ENCODE data around the gene MYCN.

The MYCN gene

DNA sequence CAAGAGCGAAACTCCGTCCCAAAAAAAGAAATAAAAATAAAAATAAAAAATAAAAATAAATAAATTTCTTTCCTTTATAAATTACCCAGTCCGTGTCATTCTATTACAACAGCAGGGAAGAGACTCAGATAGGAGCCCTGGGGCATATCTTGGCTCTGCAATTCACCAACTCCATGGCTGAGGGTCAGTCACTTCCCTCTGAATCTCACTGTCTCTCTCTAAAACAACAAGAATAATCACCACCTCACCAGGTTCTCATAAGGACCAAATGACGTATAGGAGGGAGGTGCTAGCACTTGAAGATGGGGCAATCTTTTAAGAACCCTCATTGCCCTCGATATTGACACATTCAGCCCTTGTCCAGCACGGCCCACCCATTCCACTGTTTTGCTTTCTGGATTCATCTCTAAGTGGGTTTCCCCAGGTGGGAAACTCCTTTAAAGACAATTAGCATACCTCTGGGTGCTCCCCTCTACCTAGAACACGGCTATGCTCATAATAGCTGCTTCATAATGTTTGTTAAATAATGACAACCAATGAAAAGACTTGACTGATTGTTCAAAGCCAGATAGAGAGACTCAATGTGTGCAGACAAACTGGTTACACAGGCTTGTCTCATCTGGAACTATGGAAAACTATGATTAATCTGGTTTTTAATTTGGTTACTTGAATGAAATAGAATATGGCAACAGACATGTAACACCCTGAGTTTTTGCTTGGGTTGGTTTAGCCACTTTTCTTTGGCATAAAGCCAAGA lies 15.1 kb downstream of the MYCN start:
- Histone ChIP-seq H3K79me1 (replicated peaks; ENCODE audit: low read length, poor library complexity, severe bottlenecking) (no peaks in the 10 kb centered on the region), H2BK12ac (ENCODE audit: low read length in 2 of 2) (no peak overlapping the region), H2BK15ac (ENCODE audit: low read depth, poor library complexity, severe bottlenecking) (no peak overlapping the region), H3K27me3 (ENCODE audit: control insufficient read depth in 1 of 2, insufficient read depth in 1 of 2, low read length in 2 of 2) (no peaks in the 10 kb centered on the region), H2AK5ac (ENCODE audit: low read length, severe bottlenecking) (no peak overlapping the region), H3K4me2 (ENCODE audit: low read length, poor library complexity, severe bottlenecking) (no peak overlapping the region), H3K4ac (ENCODE audit: low read depth in 1 of 2, low read length in 2 of 2) (no peak overlapping the region), H4K91ac (ENCODE audit: low read length) (no peak overlapping the region), H3K4me3 (ENCODE audit: insufficient read depth in 1 of 2, low read depth in 1 of 2, low read length in 2 of 2) (no peak overlapping the region), H2AFZ (ENCODE audit: low read depth, low read length) (no peak overlapping the region), H4K8ac (ENCODE audit: low read length) (no peak overlapping the region), H3K18ac (ENCODE audit: low read depth in 1 of 2, low read length in 2 of 2) (no peak overlapping the region), H3K27ac (ENCODE audit: low read length, poor library complexity, severe bottlenecking) (no peak overlapping the region), H2BK120ac (ENCODE audit: low read depth, low read length) (no peak overlapping the region), H3K36me3 (ENCODE audit: control insufficient read depth in 1 of 2, insufficient read depth in 2 of 2, low read depth in 1 of 2, low read length in 2 of 2) (no peaks in the 10 kb centered on the region), H2BK5ac (ENCODE audit: low read depth, low read length, poor library complexity, severe bottlenecking) (no peak overlapping the region), H3K23ac (ENCODE audit: low read length in 2 of 2) (no peak overlapping the region), H3K9ac (ENCODE audit: low read length) (no peak overlapping the region), H3K4me1 (ENCODE audit: control insufficient read depth, insufficient read depth, low read depth, low read length) (no peaks in the 10 kb centered on the region), H3K9me3 (ENCODE audit: control insufficient read depth, low read length) (no peaks in the 10 kb centered on the region), H3K14ac (ENCODE audit: low read length in 2 of 2) (no peak overlapping the region)
- no peak for DNase-seq
- WGBS: 79% methylated on average over 5 of the region's 7 CpGs

DNA sequence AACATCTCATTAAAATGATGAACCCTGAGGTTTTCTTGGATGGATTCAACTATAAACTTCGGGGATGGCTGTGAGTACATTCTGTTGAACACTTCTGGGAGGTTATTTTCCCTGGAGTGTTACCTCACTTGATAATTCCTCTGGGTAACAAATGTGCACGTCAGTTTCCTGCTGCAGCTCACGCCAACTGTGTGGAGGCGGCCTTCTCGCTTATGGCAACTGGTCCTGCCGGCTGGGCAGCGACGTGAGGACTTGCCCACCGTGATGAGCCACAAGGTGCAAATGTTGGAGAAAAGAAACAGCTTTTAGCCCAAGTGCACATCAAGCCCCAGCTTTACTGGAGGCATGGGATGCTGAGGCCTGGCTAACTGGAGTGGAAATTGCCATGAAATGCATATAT lies 15.9 kb downstream of the MYCN start:
- no peak overlapping the region for H3K23ac ChIP-seq (ENCODE audit: low read length in 2 of 2)
- 91% methylated on average over 9 of the region's 9 CpGs for WGBS
- H2AK5ac ChIP-seq (ENCODE audit: low read length, severe bottlenecking): no peak overlapping the region

DNA sequence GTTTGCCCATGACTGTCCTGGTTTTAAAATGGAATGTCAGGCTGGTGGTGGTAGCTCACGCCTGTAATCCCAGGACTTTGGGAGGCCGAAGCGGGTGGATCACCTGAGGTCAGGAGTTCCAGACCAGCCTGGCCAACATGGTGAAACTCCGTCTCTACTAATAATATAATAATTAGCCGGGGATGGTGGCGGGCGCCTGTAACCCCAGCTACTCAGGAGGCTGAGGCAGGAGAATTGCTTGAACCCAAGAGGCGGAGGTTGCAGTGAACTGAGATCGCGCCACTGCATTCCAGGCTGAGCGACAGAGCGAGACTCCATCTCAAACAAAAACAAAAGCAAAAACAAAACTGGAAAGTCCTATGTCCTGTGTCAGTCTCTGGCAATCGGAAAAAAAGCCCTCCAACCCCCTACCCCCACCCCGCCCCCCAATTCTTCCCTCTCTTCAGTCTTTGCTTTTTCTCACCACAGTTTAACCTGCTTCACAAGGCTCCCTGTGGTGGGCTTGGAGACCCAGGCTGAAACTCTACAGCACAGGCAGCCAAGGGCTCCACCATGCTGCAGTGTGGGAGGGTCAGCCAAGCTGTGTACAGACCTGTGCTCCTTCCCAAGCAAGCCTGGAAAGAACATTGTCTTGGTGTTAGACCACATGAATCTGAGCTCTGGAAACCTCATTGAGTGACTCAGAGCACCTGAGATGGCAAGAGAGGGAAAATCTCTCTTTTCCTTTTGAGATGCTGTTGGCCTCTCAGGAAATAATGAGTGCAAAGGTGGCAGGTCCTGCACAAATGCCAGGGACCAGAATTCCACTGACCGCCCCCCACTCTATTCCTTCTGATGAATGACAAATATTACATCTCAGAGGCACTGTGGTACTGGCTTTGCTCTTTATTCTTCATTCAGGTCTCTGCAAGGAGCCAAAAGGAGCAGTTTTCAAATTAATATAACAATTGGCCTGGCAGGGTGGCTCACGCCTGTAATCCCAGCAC lies 16.7 kb downstream of the MYCN start:
- H3K4me3 ChIP-seq (ENCODE audit: insufficient read depth in 1 of 2, low read depth in 1 of 2, low read length in 2 of 2): no peak overlapping the region
- no peaks in the 10 kb centered on the region for H3K27me3 ChIP-seq (ENCODE audit: control insufficient read depth in 1 of 2, insufficient read depth in 1 of 2, low read length in 2 of 2)
- H3K23ac ChIP-seq (ENCODE audit: low read length in 2 of 2): no peak overlapping the region
- no peak overlapping the region for H3K4ac ChIP-seq (ENCODE audit: low read depth in 1 of 2, low read length in 2 of 2)
- H4K8ac ChIP-seq (ENCODE audit: low read length): no peak overlapping the region
- no peak overlapping the region for H2BK12ac ChIP-seq (ENCODE audit: low read length in 2 of 2)
- H4K91ac ChIP-seq (ENCODE audit: low read length): no peak overlapping the region
- H2BK5ac ChIP-seq (ENCODE audit: low read depth, low read length, poor library complexity, severe bottlenecking): no peak overlapping the region
- H3K4me2 ChIP-seq (ENCODE audit: low read length, poor library complexity, severe bottlenecking): no peak overlapping the region
- no peak overlapping the region for H2BK15ac ChIP-seq (ENCODE audit: low read depth, poor library complexity, severe bottlenecking)
- no peaks in the 10 kb centered on the region for H3K79me1 ChIP-seq (replicated peaks; ENCODE audit: low read length, poor library complexity, severe bottlenecking)
- DNase-seq: no peak
- no peaks in the 10 kb centered on the region for H3K9me3 ChIP-seq (ENCODE audit: control insufficient read depth, low read length)
- no peak overlapping the region for H3K27ac ChIP-seq (ENCODE audit: low read length, poor library complexity, severe bottlenecking)
- H3K9ac ChIP-seq (ENCODE audit: low read length): no peak overlapping the region
- H3K4me1 ChIP-seq (ENCODE audit: control insufficient read depth, insufficient read depth, low read depth, low read length): no peaks in the 10 kb centered on the region
- H2AK5ac ChIP-seq (ENCODE audit: low read length, severe bottlenecking): no peak overlapping the region
- H3K14ac ChIP-seq (ENCODE audit: low read length in 2 of 2): no peak overlapping the region
- H3K18ac ChIP-seq (ENCODE audit: low read depth in 1 of 2, low read length in 2 of 2): no peak overlapping the region
- H2BK120ac ChIP-seq (ENCODE audit: low read depth, low read length): no peak overlapping the region
- no peaks in the 10 kb centered on the region for H3K36me3 ChIP-seq (ENCODE audit: control insufficient read depth in 1 of 2, insufficient read depth in 2 of 2, low read depth in 1 of 2, low read length in 2 of 2)
- WGBS: 93% methylated on average over 16 of the region's 16 CpGs
- no peak overlapping the region for H2AFZ ChIP-seq (ENCODE audit: low read depth, low read length)

More for the DNA sequence above, 15.9 kb downstream of the MYCN start:
- Histone ChIP-seq H3K9ac (ENCODE audit: low read length) (no peak overlapping the region), H3K4me3 (ENCODE audit: insufficient read depth in 1 of 2, low read depth in 1 of 2, low read length in 2 of 2) (no peak overlapping the region), H3K18ac (ENCODE audit: low read depth in 1 of 2, low read length in 2 of 2) (no peak overlapping the region), H3K9me3 (ENCODE audit: control insufficient read depth, low read length) (no peaks in the 10 kb centered on the region), H2AFZ (ENCODE audit: low read depth, low read length) (no peak overlapping the region), H4K8ac (ENCODE audit: low read length) (no peak overlapping the region), H3K27me3 (ENCODE audit: control insufficient read depth in 1 of 2, insufficient read depth in 1 of 2, low read length in 2 of 2) (no peaks in the 10 kb centered on the region), H3K4me2 (ENCODE audit: low read length, poor library complexity, severe bottlenecking) (no peak overlapping the region), H3K36me3 (ENCODE audit: control insufficient read depth in 1 of 2, insufficient read depth in 2 of 2, low read depth in 1 of 2, low read length in 2 of 2) (no peaks in the 10 kb centered on the region), H3K79me1 (replicated peaks; ENCODE audit: low read length, poor library complexity, severe bottlenecking) (no peaks in the 10 kb centered on the region), H2BK15ac (ENCODE audit: low read depth, poor library complexity, severe bottlenecking) (no peak overlapping the region), H3K4ac (ENCODE audit: low read depth in 1 of 2, low read length in 2 of 2) (no peak overlapping the region), H2BK12ac (ENCODE audit: low read length in 2 of 2) (no peak overlapping the region), H3K27ac (ENCODE audit: low read length, poor library complexity, severe bottlenecking) (no peak overlapping the region), H4K91ac (ENCODE audit: low read length) (no peak overlapping the region), H2BK120ac (ENCODE audit: low read depth, low read length) (no peak overlapping the region), H3K14ac (ENCODE audit: low read length in 2 of 2) (no peak overlapping the region), H3K4me1 (ENCODE audit: control insufficient read depth, insufficient read depth, low read depth, low read length) (no peaks in the 10 kb centered on the region), H2BK5ac (ENCODE audit: low read depth, low read length, poor library complexity, severe bottlenecking) (no peak overlapping the region)
- DNase-seq: no peak

Data from mesenchymal stem cell (in vitro differentiated cells and primary cell).